Stomach (tissue), 9 donors: ENCODE results near the gene INAVA. TPM values are rescaled to one million over a fixed set of nuclear protein-coding genes. Genes with fewer than 3 reads are reported as not detected.

ENCODE experiments used
- DNase-seq, 2 donors: peaks; one replicate each; pipeline versions ENCODE4 v3.0.0 to v3.0.0-alpha.2; 2013 to 2019
- H3K27ac ChIP-seq, 5 donors: fragments of 200-600 bp in 4 of 5; sonication (generic) in 4 of 5; one replicate each; pipeline ENCODE4 v1.5.1; 2013 to 2019; ENCODE audit warnings: mild to moderate bottlenecking in 1 of 5, moderate library complexity in 1 of 5
- H3K27me3 ChIP-seq, 3 donors: fragments of 200-600 bp; sonication (generic); one replicate each; pipeline ENCODE4 v1.5.1; 2017 to 2019; ENCODE audit warnings: mixed run types in 1 of 3
- H3K36me3 ChIP-seq, 4 donors: fragments of 200-600 bp; sonication (generic); 1 replicate in 3 of 4; 2 replicates in 1 of 4; pipeline ENCODE4 v1.5.1; 2016 to 2019
- H3K4me1 ChIP-seq, 4 donors: fragments of 200-600 bp; sonication (generic); one replicate each; pipeline ENCODE4 v1.5.1; 2016 to 2019
- H3K4me3 ChIP-seq, 4 donors: fragments of 200-600 bp; sonication (generic) in 3 of 4; one replicate each; pipeline ENCODE4 v1.5.1; 2016 to 2019; ENCODE audit warnings: mild to moderate bottlenecking in 1 of 4
- H3K9me3 ChIP-seq, 4 donors: fragments of 200-600 bp; sonication (generic); one replicate each; pipeline ENCODE4 v1.5.1; 2016 to 2019
- CTCF ChIP-seq, 7 experiments: fragments of 450-650 bp in 4 of 7; fragments of 200-600 bp in 3 of 7; sonication (generic) in 3 of 7; IDR thresholded peaks; one replicate each; pipeline ENCODE4 v1.5.1; 2016 to 2019; ENCODE audit warnings: antibody characterized with exemption in 7 of 7, control low read depth in 2 of 7, mild to moderate bottlenecking in 1 of 7
- EP300 ChIP-seq: sonication (generic); formaldehyde crosslinking; IDR thresholded peaks from one replicate; pipeline ENCODE4 v1.6.1; 2017; ENCODE audit warnings: antibody characterized with exemption
- POLR2A ChIP-seq, 4 donors: fragments of 450-650 bp; IDR thresholded peaks; one replicate each; pipeline ENCODE4 v1.6.1; 2016; ENCODE audit warnings: antibody characterized with exemption in 4 of 4, control low read depth in 2 of 4, mild to moderate bottlenecking in 1 of 4, moderate library complexity in 1 of 4
- POLR2AphosphoS5 ChIP-seq, 3 donors: sonication (generic); formaldehyde crosslinking; IDR thresholded peaks; one replicate each; pipeline ENCODE4 v1.6.1; 2016; ENCODE audit warnings: antibody characterized with exemption in 3 of 3
- WGBS, 5 donors: extraction: QIAGEN DNeasy Blood & Tissue Kit in 3 of 5; methylation state at CpG; one replicate each; pipeline versions ENCODE4 v1.1.5 to v1.1.7; 2013 to 2018; 5-methylcytosine and 5-hydroxymethylcytosine counted together
- intact Hi-C: fragments of 100-400 bp; cut with DNase I; formaldehyde crosslinking; loops from one replicate; pipeline ENCODE4 v1.15.1; 2023; ENCODE audit warnings: low total_unique reads
- polyA plus RNA-seq, 3 donors: library from polyadenylated mRNA; stranded (reverse); fragments of 200-250 nt; gene quantifications; one replicate each; pipeline ENCODE4 v1.2.3, GENCODE V29; 2013
- total RNA-seq, 5 donors: library from RNA; depleted of rRNA; stranded (reverse); fragments of >200 nt; gene quantifications; one replicate each; pipeline versions ENCODE4 v1.1.0 to v1.2.3, GENCODE V29; 2014 to 2016
- donor health status: healthy with polysubstance abuse.
- donor health status: Bipolar disorder and iron deficiency.
- donor health status: healthy.

INAVA gene
- total and polyA plus RNA-seq, 8 donors = 11.3 to 184 (median 71.4) TPM

GRCh38 chr1:200899954-200900867, 5.5 kb downstream of the INAVA start:
- TF ChIP-seq POLR2A (IDR thresholded peaks at IDR 0.05) (no peak), CTCF (IDR thresholded peaks at IDR 0.05) (no peak), EP300 (no peak), POLR2AphosphoS5 (IDR thresholded peaks at IDR 0.05) (no peak)
- WGBS, 5 donors = 85 to 92% (median 89%) methylated on average over 15 to 16 of the region's 16 CpGs
- Histone ChIP-seq H3K4me3 (peak overlapping the region in 1 of 4 donors; percentile 3), H3K36me3 (peaks cover 10 to 57% (median 22%) of the 10 kb centered on the region in 4 donors), H3K27ac (no peak overlapping the region), H3K9me3 (no peaks in the 10 kb centered on the region), H3K27me3 (no peaks in the 10 kb centered on the region), H3K4me1 (peaks cover 0 to 58% (median 13%) of the 10 kb centered on the region in 4 donors)
- DNase-seq = no peak
- intact Hi-C loops = no loop called here

DNA sequence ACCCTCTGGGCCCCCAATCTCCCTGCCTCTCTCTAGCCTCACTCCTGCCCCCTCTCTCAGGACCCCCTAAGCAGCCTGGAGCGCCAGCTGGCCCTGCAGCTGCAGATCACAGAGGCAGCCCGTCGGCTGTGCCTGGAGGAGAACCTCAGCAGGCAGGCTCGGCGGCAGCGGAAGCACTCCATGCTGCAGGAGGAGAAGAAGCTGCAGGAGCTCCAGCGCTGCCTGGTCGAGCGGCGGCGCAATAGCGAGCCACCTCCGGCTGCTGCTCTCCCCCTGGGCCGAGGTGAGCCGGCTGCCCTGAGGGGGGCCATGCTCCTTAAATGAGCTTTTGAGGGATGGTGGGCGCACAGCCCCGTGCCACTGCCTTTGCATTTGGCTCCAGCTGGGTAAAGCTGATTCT, 6.2 kb downstream of the INAVA start:
- intact Hi-C loops = no loop called here
- TF ChIP-seq POLR2A (IDR thresholded peaks at IDR 0.05) (no peak), EP300 (no peak), CTCF (IDR thresholded peaks at IDR 0.05) (no peak), POLR2AphosphoS5 (IDR thresholded peaks at IDR 0.05) (no peak)
- Histone ChIP-seq H3K36me3 (peaks cover 10 to 57% (median 22%) of the 10 kb centered on the region in 4 donors), H3K27me3 (no peaks in the 10 kb centered on the region), H3K9me3 (no peaks in the 10 kb centered on the region), H3K4me1 (peaks cover 0 to 64% (median 16%) of the 10 kb centered on the region in 4 donors), H3K4me3 (no peak overlapping the region), H3K27ac (no peak overlapping the region)
- no peak for DNase-seq
- 88 to 96% (median 95%) methylated on average over 12 to 17 of the region's 17 CpGs for WGBS, 5 donors

GRCh38 chr1:200901350-200901749, 6.7 kb downstream of the INAVA start:
- 90 to 96% (median 93%) methylated on average over 5 of the region's 5 CpGs for WGBS, 5 donors
- DNase-seq = no peak
- Histone ChIP-seq H3K4me3 (no peak overlapping the region), H3K36me3 (peaks cover 10 to 57% (median 22%) of the 10 kb centered on the region in 4 donors), H3K4me1 (peaks cover 0 to 69% (median 17%) of the 10 kb centered on the region in 4 donors), H3K27me3 (no peaks in the 10 kb centered on the region), H3K27ac (peak overlapping the region in 1 of 5 donors; percentile 32), H3K9me3 (no peaks in the 10 kb centered on the region)
- TF ChIP-seq POLR2A (IDR thresholded peaks at IDR 0.05) (no peak), CTCF (IDR thresholded peaks at IDR 0.05) (no peak), EP300 (no peak), POLR2AphosphoS5 (IDR thresholded peaks at IDR 0.05) (no peak)
- intact Hi-C loops = no loop called here

DNA sequence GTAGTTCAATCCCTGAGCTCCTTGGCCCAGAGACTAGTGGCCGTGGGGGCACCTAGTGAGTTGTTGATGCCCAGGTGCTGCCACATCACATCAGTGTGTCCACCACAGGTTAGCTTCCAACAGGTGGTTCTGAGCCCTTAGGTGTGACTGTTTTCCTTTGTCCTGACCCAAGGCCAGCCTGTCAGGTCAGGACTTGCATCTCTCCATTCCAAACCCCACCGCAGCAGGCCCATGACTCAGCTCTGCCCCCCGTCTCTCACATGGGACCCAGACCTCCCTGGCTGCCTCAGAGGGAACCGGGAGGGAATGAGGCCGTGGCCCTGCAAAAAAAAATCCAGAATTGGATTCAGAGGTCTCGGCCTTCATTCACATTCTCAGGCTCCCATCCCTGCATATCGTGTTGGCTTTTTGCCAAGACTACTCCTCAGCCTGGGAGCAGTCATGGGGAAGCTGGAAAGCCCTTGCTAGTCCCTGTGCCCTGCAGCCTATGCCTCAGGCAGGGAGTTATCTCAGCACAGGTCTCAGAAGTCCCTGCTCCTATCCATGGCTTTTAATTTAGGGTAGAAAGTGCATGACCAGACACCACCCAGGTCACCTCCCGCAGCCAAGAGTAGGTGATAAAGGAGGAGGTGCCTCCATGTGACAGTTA, 7.2 kb downstream of the INAVA start:
- WGBS, 5 donors = 58 to 82% (median 82%) methylated on average over 4 to 8 of the region's 8 CpGs

More for the DNA sequence above, 7.2 kb downstream of the INAVA start:
- intact Hi-C loops = no loop called here
- peak in 1 of 2 donors; percentile 30 for DNase-seq
- Histone ChIP-seq H3K36me3 (peaks cover 10 to 57% (median 22%) of the 10 kb centered on the region in 4 donors), H3K27me3 (no peaks in the 10 kb centered on the region), H3K4me1 (peaks cover 0 to 71% (median 19%) of the 10 kb centered on the region in 4 donors), H3K9me3 (no peaks in the 10 kb centered on the region), H3K27ac (peak overlapping the region in 2 of 5 donors; percentile 10 to 32), H3K4me3 (no peak overlapping the region)
- no peak for TF ChIP-seq POLR2A (IDR thresholded peaks at IDR 0.05)
- TF ChIP-seq POLR2AphosphoS5 (IDR thresholded peaks at IDR 0.05) = no peak
- TF ChIP-seq EP300 = no peak
- TF ChIP-seq CTCF (IDR thresholded peaks at IDR 0.05) = no peak
